Cardiac muscle cell (in vitro differentiated cells and primary cell): ENCODE data around the gene ZNF385D. TPM values are rescaled to one million over a fixed set of nuclear protein-coding genes. Genes with fewer than 3 reads are reported as not detected.

ENCODE experiments used
- DNase-seq, 2 donors: peaks; one replicate each; pipeline versions ENCODE4 v3.0.0 to v3.0.0-alpha.2; 2010 to 2017; ENCODE audit warnings: low read depth in 1 of 2, low spot score in 1 of 2
- H3K27ac ChIP-seq: fragments of 200-600 bp; sonication (generic); 2 replicates; pipeline ENCODE4 v1.5.1; 2016
- H3K27me3 ChIP-seq: fragments of 200-600 bp; sonication (generic); 2 replicates; pipeline ENCODE4 v1.6.0; 2016; ENCODE audit warnings: control low read depth
- H3K36me3 ChIP-seq: fragments of 200-600 bp; sonication (generic); 2 replicates; pipeline ENCODE4 v1.5.1; 2016; ENCODE audit warnings: control low read depth
- H3K4me1 ChIP-seq: fragments of 200-600 bp; sonication (generic); 2 replicates; pipeline ENCODE4 v1.8.1; 2017; ENCODE audit warnings: low read depth, mild to moderate bottlenecking, mixed run types
- H3K4me3 ChIP-seq: fragments of 200-600 bp; sonication (generic); 2 replicates; pipeline ENCODE4 v1.5.1; 2016; ENCODE audit warnings: mild to moderate bottlenecking
- H3K9me3 ChIP-seq: fragments of 200-600 bp; sonication (generic); 2 replicates; pipeline ENCODE4 v1.5.1; 2017; ENCODE audit warnings: low read depth, mild to moderate bottlenecking, control low read depth
- CTCF ChIP-seq: IDR thresholded peaks from 2 replicates; pipeline ENCODE4 v1.5.1; 2012; ENCODE audit warnings: low read depth, mild to moderate bottlenecking, low read length
- polyA plus RNA-seq: library from polyadenylated mRNA; unstranded; fragments of >200 nt; fragmentation: Nextera tagmentation; extraction: Ambion mirVana; gene quantifications from 2 replicates; pipeline ENCODE4 v1.2.1, GENCODE V29; 2016
- total RNA-seq: library from RNA; depleted of rRNA; stranded (reverse); fragments of >200 nt; gene quantifications from 2 replicates; pipeline ENCODE4 v1.2.3, GENCODE V29; 2016

ZNF385D gene
- total and polyA plus RNA-seq, 2 experiments from 2014 or later, result 1.3 to 10.6 TPM

GRCh38 chr3:21792176-21792575, 41.2 kb upstream of the ZNF385D start:
- H3K27ac ChIP-seq, result no peak overlapping the region
- no peaks in the 10 kb centered on the region for H3K27me3 ChIP-seq
- no peak for DNase-seq
- H3K4me1 ChIP-seq, result peaks cover 9% of the 10 kb centered on the region
- no peaks in the 10 kb centered on the region for H3K9me3 ChIP-seq
- no peaks in the 10 kb centered on the region for H3K36me3 ChIP-seq
- no peak for TF ChIP-seq CTCF
- no peak overlapping the region for H3K4me3 ChIP-seq

GRCh38 chr3:21791356-21791755, 40.3 kb upstream of the ZNF385D start:
- no peaks in the 10 kb centered on the region for H3K27me3 ChIP-seq
- no peak for DNase-seq
- no peaks in the 10 kb centered on the region for H3K36me3 ChIP-seq
- no peak overlapping the region for H3K4me3 ChIP-seq
- TF ChIP-seq CTCF, result no peak
- H3K27ac ChIP-seq, result no peak overlapping the region
- peaks cover 11% of the 10 kb centered on the region for H3K4me1 ChIP-seq
- no peaks in the 10 kb centered on the region for H3K9me3 ChIP-seq

GRCh38 chr3:21790466-21790865, 39.5 kb upstream of the ZNF385D start:
- no peaks in the 10 kb centered on the region for H3K27me3 ChIP-seq
- TF ChIP-seq CTCF, result no peak
- H3K4me3 ChIP-seq, result no peak overlapping the region
- H3K4me1 ChIP-seq, result peaks cover 12% of the 10 kb centered on the region
- H3K9me3 ChIP-seq, result no peaks in the 10 kb centered on the region
- no peaks in the 10 kb centered on the region for H3K36me3 ChIP-seq
- no peak for DNase-seq
- H3K27ac ChIP-seq, result no peak overlapping the region

GRCh38 chr3:21789730-21790129, 38.7 kb upstream of the ZNF385D start:
- peaks cover 6% of the 10 kb centered on the region for H3K4me1 ChIP-seq
- H3K27me3 ChIP-seq, result no peaks in the 10 kb centered on the region
- no peak overlapping the region for H3K4me3 ChIP-seq
- no peak overlapping the region for H3K27ac ChIP-seq
- no peak for TF ChIP-seq CTCF
- no peaks in the 10 kb centered on the region for H3K9me3 ChIP-seq
- DNase-seq, result no peak
- H3K36me3 ChIP-seq, result no peaks in the 10 kb centered on the region

GRCh38 chr3:21786438-21786797, 35.4 kb upstream of the ZNF385D start:
- no peak for DNase-seq
- H3K4me1 ChIP-seq, result peaks cover 39% of the 10 kb centered on the region
- no peaks in the 10 kb centered on the region for H3K36me3 ChIP-seq
- no peaks in the 10 kb centered on the region for H3K27me3 ChIP-seq
- no peaks in the 10 kb centered on the region for H3K9me3 ChIP-seq
- H3K27ac ChIP-seq, result peak overlapping the region; percentile 20
- H3K4me3 ChIP-seq, result no peak overlapping the region
- no peak for TF ChIP-seq CTCF
